Activated naive CD8-positive, alpha-beta T cell treated with anti-CD3 and anti-CD28 coated beads, Interleukin-2, amount 10 ng/mL, durations not matched to agents 7 days and 5 days (primary cell): ENCODE data around the gene AGPAT4. TPM values are rescaled to one million over a fixed set of nuclear protein-coding genes. Genes with fewer than 3 reads are reported as not detected.
"Not testable (repeated sequence)": the region's sequence is repeated elsewhere in the genome, so short reads cannot be mapped to it uniquely, and the experiment has no call there.

Experiments
- ATAC-seq: fragments of 150-1000 bp; cut with Tn5 transposase; one replicate; pipeline ENCODE4 v1.10.0; 2021; ENCODE audit warnings: low read depth, moderate library complexity
- POLR2A ChIA-PET: fragments of 350-600 bp; sonication (Branson Sonifier 250); formaldehyde crosslinking; loops from one replicate; lab custom pipeline; 2021; ENCODE audit warnings: antibody characterized with exemption; lab: Charles Lee
- DNase-seq: peaks from one replicate; pipeline ENCODE4 v3.0.0; 2021
- H3K27ac Mint-ChIP-seq: one replicate; pipeline ENCODE4 v1.8.0; 2022; ENCODE audit warnings: mild to moderate bottlenecking, mixed read lengths
- H3K27me3 Mint-ChIP-seq: one replicate; pipeline ENCODE4 v1.8.0; 2022; ENCODE audit warnings: mild to moderate bottlenecking, moderate library complexity, mixed read lengths
- H3K36me3 Mint-ChIP-seq: one replicate; pipeline ENCODE4 v1.8.0; 2021; ENCODE audit warnings: mild to moderate bottlenecking, mixed read lengths
- H3K4me1 Mint-ChIP-seq: one replicate; pipeline ENCODE4 v1.8.0; 2021; ENCODE audit warnings: mixed read lengths
- H3K4me3 Mint-ChIP-seq: one replicate; pipeline ENCODE4 v1.8.0; 2022; ENCODE audit warnings: mild to moderate bottlenecking, moderate library complexity, mixed read lengths
- H3K9me3 Mint-ChIP-seq: one replicate; pipeline ENCODE4 v1.8.0; 2021; ENCODE audit warnings: mixed read lengths
- total RNA-seq, 2 experiments: library from RNA; stranded (reverse); gene quantifications; one replicate each; pipeline ENCODE4 v1.2.3, GENCODE V29; 2021

The AGPAT4 gene
- total RNA-seq = 1 to 10 TPM; 2.7 to 4.9 TPM

GRCh38 chr6:161273752-161274487 is at the start of gene AGPAT4:
TSS of gene AGPAT4 (minus strand) at chr6:161274061. CDS start at chr6:161232213, 41,848 bp downstream.
- DNase-seq = peak; percentile 51
- H3K27me3 Mint-ChIP-seq = peaks cover 5% of the 10 kb centered on the region
- H3K9me3 Mint-ChIP-seq = no peaks in the 10 kb centered on the region
- peak; percentile 95 for ATAC-seq
- H3K27ac Mint-ChIP-seq = peak within 1 kb of the TSS; percentile 96
- no peaks in the 10 kb centered on the region for H3K36me3 Mint-ChIP-seq
- peaks cover 14% of the 10 kb centered on the region for H3K4me1 Mint-ChIP-seq
- peak within 1 kb of the TSS; percentile 91 for H3K4me3 Mint-ChIP-seq
- POLR2A ChIA-PET = interaction anchor here (0.5 to 2.0 kb wide), 5 partner anchors 48 to 1466 kb away, joined by 3 to 6 read pairs (median 5); partner anchors contain the start of gene MAP3K4

DNA sequence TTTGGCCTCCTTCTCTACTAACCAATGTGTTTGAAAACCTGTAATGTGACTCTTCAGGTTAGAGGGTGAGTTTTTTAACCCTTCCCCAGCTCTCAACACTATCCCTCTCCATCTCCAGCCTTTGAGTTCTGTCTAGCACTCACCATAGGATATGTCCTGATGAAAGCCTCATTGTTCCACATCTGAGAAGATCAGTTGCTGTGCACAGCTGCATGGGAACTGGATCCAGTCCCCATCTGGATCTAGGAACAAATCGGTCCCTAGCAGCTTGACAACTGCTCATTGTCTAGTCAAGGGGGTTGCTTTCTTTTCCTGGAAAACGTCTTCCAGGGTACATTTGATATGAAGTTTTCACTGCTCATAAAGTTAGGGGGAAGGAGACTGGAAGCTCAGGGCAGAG is 45.4 kb upstream of the AGPAT4 start:
- Mint-ChIP-seq H3K27me3 (no peaks in the 10 kb centered on the region), H3K4me1 (no peaks in the 10 kb centered on the region), H3K36me3 (no peaks in the 10 kb centered on the region), H3K9me3 (peaks cover 3% of the 10 kb centered on the region), H3K4me3 (no peak overlapping the region), H3K27ac (no peak overlapping the region)
- ATAC-seq = no peak
- DNase-seq = no peak
- POLR2A ChIA-PET = no interaction called here

DNA sequence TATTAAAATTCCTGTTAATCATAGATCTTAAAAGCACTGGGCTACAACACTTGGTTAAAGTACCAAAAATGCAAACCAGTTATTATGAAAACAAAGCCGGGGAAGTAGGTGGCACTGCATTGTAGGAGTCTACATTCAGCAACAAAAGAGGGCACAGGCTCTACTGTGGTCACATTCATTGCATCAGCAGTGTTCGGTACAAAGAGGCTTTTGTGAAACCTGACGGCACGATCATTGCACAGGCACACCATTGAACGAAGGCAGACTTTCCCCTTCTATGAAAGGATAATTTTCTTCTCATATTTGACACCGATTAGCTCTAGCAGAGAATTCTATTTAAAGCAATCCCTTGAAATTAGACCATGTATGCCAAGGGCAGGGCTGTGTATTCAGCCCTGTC is 44.6 kb upstream of the AGPAT4 start:
- no peaks in the 10 kb centered on the region for H3K4me1 Mint-ChIP-seq
- H3K36me3 Mint-ChIP-seq = no peaks in the 10 kb centered on the region

DNA sequence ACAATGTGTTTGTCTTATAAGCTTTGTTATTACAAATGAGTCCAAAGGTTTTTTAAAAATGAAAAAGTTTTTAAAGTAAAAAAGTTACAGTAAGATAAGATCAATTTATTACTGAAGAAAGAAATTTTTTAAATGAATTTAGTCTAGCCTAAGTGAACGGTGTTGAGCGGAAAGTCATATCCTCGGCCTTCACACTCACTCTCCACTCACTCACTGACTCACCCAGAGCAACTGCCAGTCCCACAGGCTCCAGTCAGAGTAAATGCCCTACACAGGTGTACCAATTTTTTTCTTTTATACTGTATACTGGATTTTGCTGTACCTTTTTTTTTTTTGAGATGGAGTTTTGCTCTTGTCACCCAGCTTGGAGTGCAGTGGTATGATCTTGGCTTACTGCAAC is 42.7 kb upstream of the AGPAT4 start:
- no peak overlapping the region for H3K27ac Mint-ChIP-seq
- no peaks in the 10 kb centered on the region for H3K9me3 Mint-ChIP-seq
- no peak overlapping the region for H3K4me3 Mint-ChIP-seq
- DNase-seq (no peak), ATAC-seq (no peak)
- no peaks in the 10 kb centered on the region for H3K4me1 Mint-ChIP-seq
- no peaks in the 10 kb centered on the region for H3K36me3 Mint-ChIP-seq
- POLR2A ChIA-PET = no interaction called here
- peaks cover 4% of the 10 kb centered on the region for H3K27me3 Mint-ChIP-seq

More for the DNA sequence above, 44.6 kb upstream of the AGPAT4 start:
- DNase-seq (no peak), ATAC-seq (no peak)
- peaks cover 3% of the 10 kb centered on the region for H3K9me3 Mint-ChIP-seq
- H3K27me3 Mint-ChIP-seq = no peaks in the 10 kb centered on the region
- no peak overlapping the region for H3K4me3 Mint-ChIP-seq
- POLR2A ChIA-PET = no interaction called here
- no peak overlapping the region for H3K27ac Mint-ChIP-seq

DNA sequence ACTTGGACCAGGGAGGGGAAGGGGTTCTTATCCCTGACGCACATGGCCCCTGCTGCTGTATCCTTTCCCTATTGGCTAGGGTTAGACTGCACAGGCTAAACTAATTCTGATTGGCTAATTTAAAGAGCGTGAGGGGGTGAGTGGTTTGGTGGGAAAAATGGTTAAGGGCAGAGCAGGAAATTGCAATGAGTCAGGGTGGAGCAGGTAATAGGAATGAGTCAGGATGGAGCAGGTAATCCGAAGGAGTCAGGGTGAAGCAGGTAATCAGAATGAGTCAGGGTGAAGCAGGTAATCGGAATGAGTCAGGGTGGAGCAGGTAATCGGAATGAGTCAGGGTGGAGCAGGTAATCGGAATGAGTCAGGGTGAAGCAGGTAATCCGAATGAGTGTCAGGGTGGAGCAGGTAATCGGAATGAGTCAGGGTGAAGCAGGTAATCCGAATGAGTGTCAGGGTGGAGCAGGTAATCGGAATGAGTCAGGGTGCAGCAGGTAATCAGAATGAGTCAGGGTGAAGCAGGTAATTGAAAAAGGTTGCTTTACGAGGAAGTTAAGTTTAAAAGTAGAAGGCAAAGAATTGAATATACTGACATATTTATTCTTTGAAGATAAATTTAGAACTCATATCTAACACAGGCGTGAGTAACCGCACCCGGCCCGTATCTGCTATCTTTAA is 41.5 kb upstream of the AGPAT4 start:
- ATAC-seq, H3K27ac Mint-ChIP-seq, H3K4me1 Mint-ChIP-seq, H3K9me3 Mint-ChIP-seq, POLR2A ChIA-PET, H3K4me3 Mint-ChIP-seq, H3K36me3 Mint-ChIP-seq, H3K27me3 Mint-ChIP-seq, DNase-seq: not testable (repeated sequence)

DNA sequence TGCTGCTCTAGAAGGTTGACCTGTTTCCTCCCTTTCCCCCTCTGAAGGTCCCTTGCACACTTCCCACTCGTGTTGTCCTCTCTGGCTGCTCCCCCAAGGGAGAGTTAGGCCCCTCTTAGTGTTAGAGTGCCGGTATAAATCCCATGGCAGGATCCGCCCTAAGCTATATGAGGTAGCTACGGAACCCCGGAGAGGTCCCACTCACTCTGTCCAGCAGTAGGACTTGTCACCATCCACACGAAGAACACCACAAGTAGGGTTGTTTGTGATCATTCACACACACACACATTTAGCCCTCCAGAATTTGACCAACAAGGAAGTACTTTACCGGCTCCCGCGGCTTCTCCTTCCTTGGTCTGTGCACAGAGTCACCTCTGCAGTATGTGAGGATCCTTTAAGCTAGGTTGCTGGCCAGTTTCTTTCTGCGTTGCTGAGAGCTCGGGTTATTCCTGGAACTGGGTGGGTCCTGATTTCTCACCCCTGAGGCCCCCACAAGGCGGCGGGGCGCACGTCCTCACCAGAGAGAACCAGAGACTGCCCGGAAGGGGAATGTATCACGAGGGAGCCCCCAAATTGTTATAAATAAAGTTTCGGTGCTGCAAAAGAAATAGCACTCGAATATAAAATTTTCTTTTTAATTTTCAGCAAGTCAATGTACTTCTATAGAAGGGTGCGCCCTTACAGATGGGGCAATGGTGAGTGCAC is 40.8 kb upstream of the AGPAT4 start:
- H3K36me3 Mint-ChIP-seq, DNase-seq, H3K4me3 Mint-ChIP-seq, H3K4me1 Mint-ChIP-seq, H3K27me3 Mint-ChIP-seq, H3K27ac Mint-ChIP-seq, H3K9me3 Mint-ChIP-seq, ATAC-seq, POLR2A ChIA-PET: not testable (repeated sequence)

- Mint-ChIP-seq H3K27ac (no peak overlapping the region), H3K4me1 (no peaks in the 10 kb centered on the region), H3K9me3 (no peaks in the 10 kb centered on the region), H3K36me3 (no peaks in the 10 kb centered on the region), H3K27me3 (peaks cover 4% of the 10 kb centered on the region), H3K4me3 (no peak overlapping the region)
- ATAC-seq (no peak), DNase-seq (no peak)
- POLR2A ChIA-PET = no interaction called here
These were observed 40.2 kb upstream of the AGPAT4 start for GRCh38 chr6:161313940-161314509.

DNA sequence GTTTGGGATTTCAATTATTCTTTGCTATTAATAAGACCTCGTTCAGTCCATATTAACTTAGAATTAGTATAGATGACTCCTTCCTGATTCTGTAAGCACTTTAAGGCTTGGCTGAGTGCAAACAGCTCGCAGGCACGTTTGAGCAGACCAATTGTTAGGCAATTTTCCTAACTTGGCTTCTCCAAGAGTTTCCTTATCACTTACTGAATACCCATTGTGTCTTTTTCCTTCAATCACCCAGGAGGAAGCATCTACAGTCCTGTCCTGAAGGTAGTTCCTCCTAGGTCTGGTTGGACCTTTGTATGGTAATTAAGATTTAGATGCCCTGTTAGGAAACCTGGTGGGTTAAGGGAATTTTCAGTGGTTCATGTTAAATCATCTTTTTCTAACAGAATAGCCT is 39.6 kb upstream of the AGPAT4 start:
- ATAC-seq, H3K36me3 Mint-ChIP-seq, POLR2A ChIA-PET, H3K27ac Mint-ChIP-seq, H3K9me3 Mint-ChIP-seq, DNase-seq, H3K4me3 Mint-ChIP-seq, H3K27me3 Mint-ChIP-seq, H3K4me1 Mint-ChIP-seq: not testable (repeated sequence)

DNA sequence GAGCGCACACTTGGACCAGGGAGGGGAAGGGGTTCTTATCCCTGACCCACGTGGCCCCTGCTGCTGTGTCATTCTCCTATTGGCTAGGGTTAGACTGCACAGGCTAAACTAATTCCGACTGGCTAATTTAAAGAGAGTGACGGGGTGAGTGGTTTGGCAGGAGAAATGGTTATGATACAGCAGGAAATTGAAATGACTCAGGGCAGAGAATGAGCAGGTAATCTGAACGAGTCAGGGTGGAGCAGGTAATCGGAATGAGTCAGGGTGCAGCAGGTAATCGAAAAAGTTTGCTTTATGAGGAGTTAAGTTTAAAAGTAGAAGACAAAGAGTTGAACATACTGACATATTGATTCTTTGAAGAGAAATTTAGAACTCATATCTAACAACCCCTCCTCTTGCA is 35.9 kb upstream of the AGPAT4 start:
- H3K9me3 Mint-ChIP-seq, H3K36me3 Mint-ChIP-seq, H3K27me3 Mint-ChIP-seq, POLR2A ChIA-PET, H3K4me3 Mint-ChIP-seq, H3K27ac Mint-ChIP-seq, H3K4me1 Mint-ChIP-seq, ATAC-seq, DNase-seq: not testable (repeated sequence)

DNA sequence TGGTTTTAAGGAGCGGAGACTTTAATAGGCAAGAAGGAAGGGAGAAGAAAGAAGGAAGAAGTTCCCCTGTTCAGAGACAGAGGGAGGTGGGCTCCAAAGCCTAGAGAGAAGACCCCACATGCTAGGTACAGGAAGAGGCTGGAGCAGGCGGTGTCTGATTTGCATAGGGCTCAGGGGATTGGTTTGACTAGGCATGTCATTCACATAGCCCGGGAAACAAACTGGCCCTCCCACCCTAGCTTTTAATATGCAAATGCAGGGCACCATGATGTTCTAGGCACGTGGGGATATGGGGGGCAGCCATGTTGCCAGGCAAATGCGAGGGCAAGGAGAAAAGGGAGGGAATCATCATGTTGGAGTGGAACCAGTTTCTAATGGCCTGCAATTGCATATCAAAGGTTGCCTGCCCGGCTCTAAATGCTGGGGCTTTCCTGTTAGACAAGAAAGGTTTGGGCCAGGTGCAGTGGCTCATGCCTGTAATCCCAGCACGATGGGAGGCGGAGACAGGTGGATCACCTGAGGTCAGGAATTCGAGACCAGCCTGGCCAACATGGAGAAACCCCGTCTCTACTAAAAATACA is 34.3 kb upstream of the AGPAT4 start:
- H3K36me3 Mint-ChIP-seq = no peaks in the 10 kb centered on the region
- peaks cover 3% of the 10 kb centered on the region for H3K27me3 Mint-ChIP-seq
- ATAC-seq (no peak), DNase-seq (no peak)
- no peak overlapping the region for H3K4me3 Mint-ChIP-seq
- H3K27ac Mint-ChIP-seq = no peak overlapping the region
- H3K4me1 Mint-ChIP-seq = no peaks in the 10 kb centered on the region
- POLR2A ChIA-PET = no interaction called here
- H3K9me3 Mint-ChIP-seq = no peaks in the 10 kb centered on the region

GRCh38 chr6:161305860-161306259 is 32.0 kb upstream of the AGPAT4 start:
- Mint-ChIP-seq H3K4me1 (no peaks in the 10 kb centered on the region), H3K27ac (no peak overlapping the region), H3K36me3 (no peaks in the 10 kb centered on the region), H3K27me3 (peaks cover 2% of the 10 kb centered on the region), H3K9me3 (no peaks in the 10 kb centered on the region), H3K4me3 (no peak overlapping the region)
- ATAC-seq (no peak), DNase-seq (no peak)
- POLR2A ChIA-PET = no interaction called here

DNA sequence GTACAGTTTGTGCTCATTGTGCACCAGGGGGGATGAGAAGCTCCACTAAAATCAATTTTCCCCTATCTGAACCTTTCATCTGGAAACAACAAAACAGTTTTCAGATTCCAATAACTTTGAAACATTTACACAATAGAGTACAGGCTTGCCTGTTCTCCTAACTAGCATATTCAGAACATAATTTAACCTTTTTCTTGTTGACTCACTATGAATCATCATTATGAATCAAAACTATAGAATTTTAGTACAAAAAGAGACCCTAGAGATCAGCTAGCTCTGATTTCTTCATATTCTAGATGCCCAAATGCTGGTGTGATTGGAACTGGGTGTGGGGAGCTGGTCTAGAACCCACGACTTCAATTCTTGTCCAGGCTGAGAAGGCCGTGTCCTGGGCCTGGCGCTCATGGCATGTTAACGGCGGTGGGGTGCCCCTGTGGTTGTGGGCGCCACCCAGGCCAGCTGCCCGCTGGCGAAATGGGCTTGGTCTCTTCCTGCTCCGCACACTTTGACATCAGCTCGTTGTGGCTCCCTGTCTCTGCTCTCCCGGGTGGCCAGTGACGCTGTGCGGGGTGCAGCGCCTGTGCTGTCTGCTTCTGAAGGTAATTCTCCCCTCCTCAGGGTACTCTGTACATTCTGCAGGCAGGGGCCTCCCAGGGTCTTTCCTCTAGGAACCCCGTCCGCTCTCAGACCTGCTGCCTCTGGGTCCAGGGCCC is 29.9 kb upstream of the AGPAT4 start:
- no peak for DNase-seq
- no peaks in the 10 kb centered on the region for H3K9me3 Mint-ChIP-seq

DNA sequence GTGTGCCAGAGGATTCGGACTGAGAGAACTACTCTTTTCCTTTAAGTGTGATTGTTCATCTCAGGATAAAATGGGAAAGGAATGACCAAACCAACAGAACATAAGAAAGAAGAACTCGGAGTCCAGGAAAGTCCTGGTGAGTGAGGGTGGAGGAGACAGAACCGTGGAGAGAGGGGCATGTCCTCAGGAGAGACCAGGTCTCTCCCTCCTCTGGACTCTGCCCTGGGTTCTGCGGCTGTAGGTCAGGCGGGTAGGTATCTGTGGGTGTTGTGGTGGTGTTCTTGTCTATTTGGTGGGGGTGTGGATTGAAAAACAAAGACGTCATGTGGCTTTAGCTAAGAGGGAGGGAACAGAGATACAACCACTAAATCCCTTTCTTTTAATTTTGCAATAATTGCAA is 29.1 kb upstream of the AGPAT4 start:
- POLR2A ChIA-PET = no interaction called here

More for the DNA sequence above, 29.9 kb upstream of the AGPAT4 start:
- no peaks in the 10 kb centered on the region for H3K4me1 Mint-ChIP-seq
- H3K36me3 Mint-ChIP-seq = no peaks in the 10 kb centered on the region
- peaks cover 2% of the 10 kb centered on the region for H3K27me3 Mint-ChIP-seq
- no peak for ATAC-seq
- no peak overlapping the region for H3K4me3 Mint-ChIP-seq
- H3K27ac Mint-ChIP-seq = no peak overlapping the region
- POLR2A ChIA-PET = no interaction called here

More for the DNA sequence above, 29.1 kb upstream of the AGPAT4 start:
- ATAC-seq (no peak), DNase-seq (no peak)
- H3K27me3 Mint-ChIP-seq = peaks cover 2% of the 10 kb centered on the region
- H3K4me3 Mint-ChIP-seq = no peak overlapping the region
- no peaks in the 10 kb centered on the region for H3K9me3 Mint-ChIP-seq
- no peak overlapping the region for H3K27ac Mint-ChIP-seq
- no peaks in the 10 kb centered on the region for H3K36me3 Mint-ChIP-seq
- H3K4me1 Mint-ChIP-seq = no peaks in the 10 kb centered on the region
